GM15510 (cell line): ENCODE results near the gene PDE3A.

Experiments used
- POLR2A ChIP-seq: IDR thresholded peaks from 3 replicates; pipeline ENCODE4 v1.6.1; 2011; ENCODE audit warnings: borderline replicate concordance; ENCODE audit not compliant: insufficient read length; ENCODE audit errors: extremely low read depth

Gene PDE3A

GRCh38 chr12:20370866-20371519, 2.7 kb downstream of the PDE3A start:
- no peak for TF ChIP-seq POLR2A

GRCh38 chr12:20372326-20373096, 4.2 kb downstream of the PDE3A start:
- TF ChIP-seq POLR2A = no peak

GRCh38 chr12:20374795-20375194, 6.5 kb downstream of the PDE3A start:
- TF ChIP-seq POLR2A = no peak

GRCh38 chr12:20375560-20375959, 7.2 kb downstream of the PDE3A start:
- no peak for TF ChIP-seq POLR2A

DNA sequence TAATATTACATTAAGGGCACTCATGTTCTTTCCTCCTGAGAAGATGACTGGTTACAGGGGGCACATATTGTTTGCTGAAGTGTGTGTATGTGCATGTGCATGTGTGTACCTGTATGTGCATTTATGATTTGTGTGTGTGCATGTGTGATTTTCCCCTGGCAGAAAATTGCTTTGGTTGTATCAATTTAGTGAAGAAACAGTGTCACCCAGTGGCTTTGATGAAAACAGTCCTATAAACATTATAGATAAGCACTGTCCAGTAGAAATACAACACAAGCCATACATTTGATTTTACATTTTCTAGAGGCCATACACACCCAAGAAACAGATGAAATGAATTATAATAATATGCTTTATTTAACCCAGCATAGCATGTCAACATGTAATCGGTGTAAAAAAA, 8.6 kb downstream of the PDE3A start:
- TF ChIP-seq POLR2A = no peak

GRCh38 chr12:20377750-20378149, 9.4 kb downstream of the PDE3A start:
- TF ChIP-seq POLR2A = no peak

- no peak for TF ChIP-seq POLR2A
Observed at GRCh38 chr12:20382117-20382516, 13.8 kb downstream of the PDE3A start.

- TF ChIP-seq POLR2A = no peak
Observed at GRCh38 chr12:20383612-20384011, 15.3 kb downstream of the PDE3A start.

GRCh38 chr12:20390846-20391245, 22.5 kb downstream of the PDE3A start:
- no peak for TF ChIP-seq POLR2A

DNA sequence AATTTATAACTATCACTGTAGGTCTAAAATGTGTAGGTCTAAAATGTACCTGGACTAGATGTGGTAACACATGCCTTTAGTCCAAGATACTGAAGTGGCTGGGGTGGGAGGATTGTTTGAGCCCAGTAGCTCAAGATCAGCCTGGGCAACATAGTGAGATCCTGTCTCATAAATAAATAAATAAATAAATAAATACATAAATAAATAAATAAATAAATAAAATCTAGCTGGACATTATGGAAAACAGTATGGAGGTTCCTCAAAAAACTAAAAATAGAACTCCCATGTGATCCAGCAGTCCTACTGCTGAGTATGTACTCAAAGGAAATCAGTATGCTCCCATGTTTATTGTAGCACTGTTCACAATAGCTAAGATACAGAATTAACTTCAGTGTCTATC, 24.0 kb downstream of the PDE3A start:
- TF ChIP-seq POLR2A = no peak

GRCh38 chr12:20393707-20394106, 25.4 kb downstream of the PDE3A start:
- no peak for TF ChIP-seq POLR2A

- TF ChIP-seq POLR2A = no peak
Observed at GRCh38 chr12:20395791-20396550, 27.6 kb downstream of the PDE3A start.

GRCh38 chr12:20398686-20399085, 30.3 kb downstream of the PDE3A start:
- TF ChIP-seq POLR2A = no peak

- no peak for TF ChIP-seq POLR2A
Observed at GRCh38 chr12:20400003-20400402, 31.7 kb downstream of the PDE3A start.

GRCh38 chr12:20403230-20403629, 34.9 kb downstream of the PDE3A start:
- TF ChIP-seq POLR2A = no peak
